IPS-18a (cell line): ENCODE results near the gene RGS4.

Experiments used
- H3K27ac ChIP-seq: one replicate; pipeline ENCODE4 v1.5.1; 2013; ENCODE audit warnings: low read length
- H3K27me3 ChIP-seq: one replicate; pipeline ENCODE4 v1.6.1; 2013; ENCODE audit warnings: mild to moderate bottlenecking, low read length; ENCODE audit not compliant: control insufficient read depth, insufficient read depth
- H3K36me3 ChIP-seq: one replicate; pipeline ENCODE4 v1.6.1; 2013; ENCODE audit warnings: low read depth, low read length; ENCODE audit not compliant: control insufficient read depth
- H3K4me1 ChIP-seq: one replicate; pipeline ENCODE4 v1.6.1; 2013; ENCODE audit warnings: low read depth, low read length; ENCODE audit not compliant: control insufficient read depth
- H3K4me3 ChIP-seq: one replicate; pipeline ENCODE4 v1.5.1; 2013; ENCODE audit warnings: low read length
- H3K9ac ChIP-seq: one replicate; pipeline ENCODE4 v1.6.1; 2013; ENCODE audit warnings: mild to moderate bottlenecking, low read length, moderate library complexity
- H3K9me3 ChIP-seq: one replicate; pipeline ENCODE4 v1.6.1; 2013; ENCODE audit warnings: low read depth, low read length; ENCODE audit not compliant: control insufficient read depth

RGS4 gene

DNA sequence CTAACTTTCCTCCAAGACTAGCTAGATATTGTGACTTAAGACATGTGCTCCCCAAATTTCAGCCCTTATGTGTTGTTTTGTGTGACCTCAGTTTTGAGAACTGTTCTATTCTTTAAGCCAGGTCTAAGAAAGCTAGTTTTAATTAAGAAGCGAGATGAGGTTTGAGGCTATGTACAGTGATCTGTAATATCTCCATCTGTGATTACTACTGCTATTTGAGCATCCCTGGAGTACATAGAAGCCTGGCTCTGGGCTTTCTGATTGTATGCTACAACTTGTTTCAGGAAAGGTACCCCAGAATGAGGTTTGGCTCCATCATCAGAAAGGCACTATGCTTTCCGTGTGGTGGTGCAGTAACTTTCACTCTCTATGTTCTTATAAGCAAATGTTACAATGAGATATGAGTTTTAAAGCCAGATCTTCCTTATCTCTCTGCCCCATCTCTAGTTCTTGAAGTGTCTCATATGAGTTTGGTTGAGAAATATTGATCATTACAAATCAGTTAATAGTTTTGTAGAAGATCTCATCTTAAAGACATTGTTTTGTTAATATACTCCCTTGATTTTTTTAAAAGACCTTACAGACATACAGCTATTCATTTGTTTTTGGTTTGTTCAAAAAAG lies 605 bp downstream of the RGS4 start:
- no peaks in the 10 kb centered on the region for H3K27me3 ChIP-seq
- no peaks in the 10 kb centered on the region for H3K36me3 ChIP-seq
- H3K9me3 ChIP-seq: no peaks in the 10 kb centered on the region
- peaks cover 6% of the 10 kb centered on the region for H3K4me1 ChIP-seq
- H3K27ac ChIP-seq: no peak overlapping the region
- no peak overlapping the region for H3K4me3 ChIP-seq
- no peak overlapping the region for H3K9ac ChIP-seq

DNA sequence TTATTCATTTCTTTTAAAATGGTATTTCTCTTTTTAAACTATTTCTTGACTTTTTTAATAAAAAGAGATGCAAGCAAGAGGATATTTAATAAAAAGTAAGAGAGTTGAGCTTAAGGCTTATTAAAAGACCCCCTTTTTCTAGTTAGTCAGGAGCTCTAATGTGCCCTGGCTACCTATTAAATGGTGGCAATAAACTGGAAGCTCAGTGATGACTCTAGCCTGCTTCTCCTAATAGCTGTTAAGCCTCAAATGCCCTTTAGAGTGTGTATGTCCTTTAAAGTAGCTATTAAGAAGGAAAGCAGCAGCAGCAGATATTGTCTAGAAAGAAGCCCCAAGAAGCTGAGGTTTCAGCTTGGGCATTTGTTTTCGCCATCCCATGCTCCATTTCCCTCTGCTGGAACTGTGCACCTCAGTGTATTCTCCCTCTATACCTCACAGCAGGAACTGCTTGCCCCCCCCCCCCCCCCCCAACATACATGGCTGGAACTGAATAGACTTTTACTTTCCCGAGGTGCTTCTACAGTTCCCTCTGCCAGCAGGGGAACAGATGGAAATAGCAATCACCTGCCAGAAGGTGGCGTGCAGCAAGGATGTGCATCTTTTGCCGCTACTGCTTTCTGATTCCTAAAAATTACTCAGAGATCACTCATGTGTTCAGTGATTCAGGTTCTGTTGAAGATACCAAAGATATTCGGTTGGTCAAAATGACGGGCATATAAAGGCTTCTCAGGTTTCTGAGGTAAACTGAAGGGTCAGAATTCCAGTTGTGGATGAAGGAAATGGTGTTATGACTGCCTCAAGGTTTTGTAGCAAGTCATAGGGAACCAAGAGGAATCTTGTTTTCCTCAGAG lies 2.5 kb downstream of the RGS4 start:
- Histone ChIP-seq H3K36me3 (no peaks in the 10 kb centered on the region), H3K27ac (no peak overlapping the region), H3K9ac (no peak overlapping the region), H3K4me1 (peaks cover 6% of the 10 kb centered on the region), H3K27me3 (no peaks in the 10 kb centered on the region), H3K9me3 (no peaks in the 10 kb centered on the region), H3K4me3 (no peak overlapping the region)

GRCh38 chr1:163072658-163073057 lies 3.5 kb downstream of the RGS4 start:
- H3K4me3 ChIP-seq: no peak overlapping the region
- no peaks in the 10 kb centered on the region for H3K36me3 ChIP-seq
- no peaks in the 10 kb centered on the region for H3K27me3 ChIP-seq
- no peak overlapping the region for H3K9ac ChIP-seq
- H3K27ac ChIP-seq: no peak overlapping the region
- no peaks in the 10 kb centered on the region for H3K9me3 ChIP-seq
- peaks cover 6% of the 10 kb centered on the region for H3K4me1 ChIP-seq

DNA sequence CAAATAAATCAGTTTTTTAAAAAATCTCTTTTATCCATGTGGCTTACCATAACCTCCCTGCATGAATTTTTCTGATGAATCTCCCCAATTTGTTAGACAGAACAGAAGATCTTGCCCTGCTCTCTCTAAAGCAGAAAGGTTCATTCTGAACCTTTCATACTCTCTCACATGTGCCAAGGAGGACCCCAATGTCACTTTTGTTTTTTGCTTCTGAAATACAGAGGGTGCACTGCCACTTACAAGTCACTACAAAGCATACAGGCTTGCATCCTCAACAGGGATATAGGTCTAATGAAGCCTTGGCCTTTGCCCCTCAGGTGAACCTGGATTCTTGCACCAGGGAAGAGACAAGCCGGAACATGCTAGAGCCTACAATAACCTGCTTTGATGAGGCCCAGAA lies 4.8 kb downstream of the RGS4 start:
- Histone ChIP-seq H3K9me3 (no peaks in the 10 kb centered on the region), H3K36me3 (no peaks in the 10 kb centered on the region), H3K4me1 (peaks cover under 1% of the 10 kb centered on the region), H3K27ac (no peak overlapping the region), H3K9ac (no peak overlapping the region), H3K4me3 (no peak overlapping the region), H3K27me3 (no peaks in the 10 kb centered on the region)

DNA sequence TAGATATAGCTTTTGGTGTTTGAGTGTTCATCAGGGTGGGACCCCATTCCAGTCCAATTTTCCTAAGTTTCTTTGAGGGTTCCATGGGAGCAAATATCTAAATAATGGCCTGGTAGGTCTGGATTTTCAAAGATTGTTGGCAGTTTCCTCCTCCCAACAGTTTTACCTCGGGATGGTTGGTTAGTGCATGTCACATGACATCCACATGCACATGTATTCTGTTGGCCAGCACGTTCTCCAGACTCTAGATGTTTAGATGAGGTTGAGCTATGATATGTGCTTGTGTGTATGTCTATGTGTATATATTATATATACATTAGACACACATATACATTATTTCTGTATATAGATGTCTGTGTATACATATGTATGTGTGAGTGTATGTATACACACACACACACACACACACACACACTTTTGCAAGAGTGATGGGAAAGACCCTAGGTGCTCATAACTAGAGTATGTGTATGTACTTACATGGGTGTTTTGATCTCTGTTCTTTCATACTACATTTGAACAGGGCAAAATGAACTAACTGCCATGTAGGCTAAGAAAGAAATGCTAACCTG lies 5.6 kb downstream of the RGS4 start:
- no peaks in the 10 kb centered on the region for H3K9me3 ChIP-seq
- no peaks in the 10 kb centered on the region for H3K36me3 ChIP-seq
- H3K4me3 ChIP-seq: no peak overlapping the region
- H3K9ac ChIP-seq: no peak overlapping the region
- no peaks in the 10 kb centered on the region for H3K4me1 ChIP-seq
- H3K27me3 ChIP-seq: no peaks in the 10 kb centered on the region
- H3K27ac ChIP-seq: no peak overlapping the region

DNA sequence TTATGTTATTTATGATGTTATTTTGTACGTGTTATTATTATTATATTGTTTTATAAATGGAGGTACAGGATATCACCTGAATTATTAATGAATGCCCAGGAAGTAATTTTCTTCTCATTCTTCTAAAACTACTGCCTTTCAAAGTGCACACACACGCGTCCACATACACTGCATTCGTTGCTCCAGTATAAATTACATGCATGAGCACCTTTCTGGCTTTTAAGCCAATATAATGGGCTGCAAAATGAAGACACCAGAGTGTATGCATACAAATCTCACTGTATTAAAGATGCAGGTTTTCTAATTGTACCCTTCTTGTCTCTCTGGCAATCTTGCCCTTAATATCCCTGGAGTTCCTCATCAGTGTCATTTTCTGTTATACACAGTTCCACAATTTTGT lies 6.9 kb downstream of the RGS4 start:
- Histone ChIP-seq H3K27ac (no peak overlapping the region), H3K9me3 (no peaks in the 10 kb centered on the region), H3K27me3 (no peaks in the 10 kb centered on the region), H3K9ac (no peak overlapping the region), H3K4me1 (no peaks in the 10 kb centered on the region), H3K4me3 (no peak overlapping the region), H3K36me3 (no peaks in the 10 kb centered on the region)

DNA sequence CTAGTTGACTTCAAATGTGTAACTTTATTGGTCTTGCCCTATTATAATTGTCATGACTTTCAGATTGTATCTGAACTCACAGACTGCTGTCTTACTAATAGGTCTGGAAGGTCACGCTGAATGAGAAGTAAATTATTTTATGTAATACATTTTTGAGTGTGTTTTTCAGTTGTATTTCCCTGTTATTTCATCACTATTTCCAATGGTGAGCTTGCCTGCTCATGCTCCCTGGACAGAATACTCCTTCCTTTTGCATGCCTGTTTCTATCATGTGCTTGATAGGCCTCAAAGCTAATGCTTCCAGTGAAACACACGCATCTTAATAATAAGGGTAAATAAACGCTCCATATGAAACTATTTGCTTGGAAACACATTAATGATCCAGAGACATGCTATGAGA lies 7.3 kb downstream of the RGS4 start:
- Histone ChIP-seq H3K9ac (no peak overlapping the region), H3K27ac (no peak overlapping the region), H3K4me1 (no peaks in the 10 kb centered on the region), H3K27me3 (no peaks in the 10 kb centered on the region), H3K9me3 (no peaks in the 10 kb centered on the region), H3K36me3 (no peaks in the 10 kb centered on the region), H3K4me3 (no peak overlapping the region)

GRCh38 chr1:163076981-163077761 lies 8.0 kb downstream of the RGS4 start:
- no peak overlapping the region for H3K27ac ChIP-seq
- H3K27me3 ChIP-seq: no peaks in the 10 kb centered on the region
- no peak overlapping the region for H3K9ac ChIP-seq

GRCh38 chr1:163082971-163083370 lies 13.8 kb downstream of the RGS4 start:
- no peak overlapping the region for H3K27ac ChIP-seq
- no peak overlapping the region for H3K4me3 ChIP-seq
- H3K36me3 ChIP-seq: no peaks in the 10 kb centered on the region
- no peak overlapping the region for H3K9ac ChIP-seq
- no peaks in the 10 kb centered on the region for H3K9me3 ChIP-seq
- H3K4me1 ChIP-seq: peaks cover 2% of the 10 kb centered on the region
- H3K27me3 ChIP-seq: no peaks in the 10 kb centered on the region

More at GRCh38 chr1:163076981-163077761, 8.0 kb downstream of the RGS4 start:
- no peaks in the 10 kb centered on the region for H3K9me3 ChIP-seq
- no peaks in the 10 kb centered on the region for H3K36me3 ChIP-seq
- H3K4me1 ChIP-seq: no peaks in the 10 kb centered on the region
- no peak overlapping the region for H3K4me3 ChIP-seq

- no peak overlapping the region for H3K4me3 ChIP-seq
- no peak overlapping the region for H3K9ac ChIP-seq
- peaks cover 2% of the 10 kb centered on the region for H3K4me1 ChIP-seq
- no peaks in the 10 kb centered on the region for H3K27me3 ChIP-seq
- H3K27ac ChIP-seq: no peak overlapping the region
- no peaks in the 10 kb centered on the region for H3K36me3 ChIP-seq
- no peaks in the 10 kb centered on the region for H3K9me3 ChIP-seq
These were observed 14.5 kb downstream of the RGS4 start for GRCh38 chr1:163083690-163084089.

GRCh38 chr1:163084330-163084729 lies 15.2 kb downstream of the RGS4 start:
- H3K27ac ChIP-seq: no peak overlapping the region
- no peak overlapping the region for H3K9ac ChIP-seq
- peaks cover 2% of the 10 kb centered on the region for H3K4me1 ChIP-seq
- H3K27me3 ChIP-seq: no peaks in the 10 kb centered on the region
- no peaks in the 10 kb centered on the region for H3K9me3 ChIP-seq
- no peaks in the 10 kb centered on the region for H3K36me3 ChIP-seq
- H3K4me3 ChIP-seq: no peak overlapping the region
